Coronary artery (tissue), 2 donors: ENCODE data around the gene EFNB1.

Source experiments
- DNase-seq: peaks from one replicate; pipeline ENCODE4 v3.0.0-alpha.2; 2017; ENCODE audit warnings: low spot score
- H3K27ac ChIP-seq, 2 donors: fragments of 200-600 bp; sonication (generic); one replicate each; pipeline ENCODE4 v1.5.1; 2016 to 2019
- H3K4me3 ChIP-seq: fragments of 200-600 bp; sonication (generic); 2 replicates; pipeline ENCODE4 v1.5.1; 2016; ENCODE audit warnings: mild to moderate bottlenecking, moderate library complexity
- TF ChIP-seq, protein P1 (sequence below): fragments of 200-600 bp; sonication (generic); IDR thresholded peaks from one replicate; pipeline ENCODE4 v1.5.1; 2019; ENCODE audit warnings: antibody characterized with exemption

The EFNB1 gene

DNA sequence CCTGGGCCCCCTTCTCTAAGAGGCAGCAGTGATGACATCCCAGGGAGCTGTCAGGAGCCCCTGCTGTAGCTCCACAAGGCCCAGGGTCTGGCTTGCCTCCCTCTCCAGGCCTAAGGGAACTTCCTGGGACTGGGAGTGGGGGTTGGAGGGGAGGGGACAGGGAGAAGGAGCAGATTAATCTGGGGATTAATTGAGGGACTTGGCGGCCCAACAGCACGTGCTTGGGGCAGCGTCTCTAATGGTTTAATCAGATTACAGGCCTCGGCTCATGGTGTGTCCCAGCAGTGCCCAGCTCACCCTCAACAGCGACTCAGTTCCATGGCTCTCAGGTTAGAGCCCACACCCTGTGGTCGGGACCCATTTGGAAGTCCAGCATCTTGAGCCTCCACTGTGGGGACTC, 47.9 kb downstream of the EFNB1 start:
- DNase-seq = no peak
- H3K27ac ChIP-seq = no peak overlapping the region
- H3K4me3 ChIP-seq = no peak overlapping the region
- TF ChIP-seq, protein P1, sequence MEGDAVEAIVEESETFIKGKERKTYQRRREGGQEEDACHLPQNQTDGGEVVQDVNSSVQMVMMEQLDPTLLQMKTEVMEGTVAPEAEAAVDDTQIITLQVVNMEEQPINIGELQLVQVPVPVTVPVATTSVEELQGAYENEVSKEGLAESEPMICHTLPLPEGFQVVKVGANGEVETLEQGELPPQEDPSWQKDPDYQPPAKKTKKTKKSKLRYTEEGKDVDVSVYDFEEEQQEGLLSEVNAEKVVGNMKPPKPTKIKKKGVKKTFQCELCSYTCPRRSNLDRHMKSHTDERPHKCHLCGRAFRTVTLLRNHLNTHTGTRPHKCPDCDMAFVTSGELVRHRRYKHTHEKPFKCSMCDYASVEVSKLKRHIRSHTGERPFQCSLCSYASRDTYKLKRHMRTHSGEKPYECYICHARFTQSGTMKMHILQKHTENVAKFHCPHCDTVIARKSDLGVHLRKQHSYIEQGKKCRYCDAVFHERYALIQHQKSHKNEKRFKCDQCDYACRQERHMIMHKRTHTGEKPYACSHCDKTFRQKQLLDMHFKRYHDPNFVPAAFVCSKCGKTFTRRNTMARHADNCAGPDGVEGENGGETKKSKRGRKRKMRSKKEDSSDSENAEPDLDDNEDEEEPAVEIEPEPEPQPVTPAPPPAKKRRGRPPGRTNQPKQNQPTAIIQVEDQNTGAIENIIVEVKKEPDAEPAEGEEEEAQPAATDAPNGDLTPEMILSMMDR = no peak

DNA sequence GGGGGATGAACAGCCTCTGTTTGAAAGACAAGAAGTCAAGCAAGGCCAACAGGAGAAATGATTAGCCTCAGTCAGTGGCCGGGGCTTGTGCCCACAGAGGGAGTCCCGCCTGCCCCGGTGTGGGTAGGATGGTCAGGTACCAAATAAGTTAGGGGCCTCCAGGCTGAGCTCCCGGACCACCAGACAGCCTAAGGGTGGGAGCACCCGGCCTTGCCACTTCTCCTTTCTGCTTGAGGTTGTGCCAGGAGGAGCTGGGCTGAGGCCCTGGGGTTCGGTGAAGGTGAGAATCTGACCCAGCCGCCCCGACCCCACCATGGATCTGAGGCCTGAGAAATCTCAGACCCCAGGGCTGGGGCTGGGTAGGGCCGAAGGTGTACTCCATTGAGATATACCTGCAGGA, 48.8 kb downstream of the EFNB1 start:
- Histone ChIP-seq H3K4me3 (no peak overlapping the region), H3K27ac (no peak overlapping the region)
- TF ChIP-seq, protein P1 = no peak
- no peak for DNase-seq

DNA sequence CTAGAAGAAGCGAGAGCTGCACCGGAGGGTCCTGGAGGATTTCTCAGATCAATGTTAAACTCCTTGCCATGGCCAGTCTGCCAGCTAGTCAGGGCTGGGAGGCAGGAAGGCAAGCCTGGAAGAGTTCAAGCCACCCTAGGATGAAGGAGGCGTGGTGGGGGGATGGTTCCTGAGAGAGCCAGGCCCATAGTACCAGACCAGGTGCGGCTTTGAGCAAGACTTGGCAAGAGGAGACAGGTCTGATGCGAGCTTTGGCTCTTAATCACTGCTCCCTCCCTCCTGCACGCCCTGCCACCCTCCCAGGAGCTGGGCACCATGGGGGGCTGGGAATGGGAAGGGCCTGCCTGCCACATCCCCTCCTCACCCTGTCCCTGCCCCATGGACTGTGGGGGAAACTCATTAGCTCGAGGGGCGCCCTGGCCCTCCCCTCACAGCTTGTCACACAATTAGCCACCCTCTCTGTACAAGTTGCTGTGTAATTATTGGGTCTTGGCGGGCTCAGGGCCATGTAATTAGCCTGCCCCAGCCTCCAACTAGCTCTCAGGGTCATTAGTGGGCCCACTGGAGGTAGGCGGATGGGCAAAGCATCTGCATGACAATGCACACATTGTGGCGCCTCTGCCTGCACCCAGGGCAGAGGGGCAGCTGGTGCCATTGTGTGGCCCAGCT, 50.3 kb downstream of the EFNB1 start:
- Histone ChIP-seq H3K4me3 (no peak overlapping the region), H3K27ac (no peak overlapping the region)
- TF ChIP-seq, protein P1 = no peak
- no peak for DNase-seq

- no peak overlapping the region for H3K27ac ChIP-seq
- DNase-seq = no peak
- TF ChIP-seq, protein P1 = no peak
- no peak overlapping the region for H3K4me3 ChIP-seq
These were observed 52.2 kb downstream of the EFNB1 start for GRCh38 chrX:68880846-68881552.

- no peak for DNase-seq
- H3K4me3 ChIP-seq = no peak overlapping the region
- no peak overlapping the region for H3K27ac ChIP-seq
- TF ChIP-seq, protein P1 = no peak
These were observed 53.1 kb downstream of the EFNB1 start for GRCh38 chrX:68881911-68882310.

GRCh38 chrX:68883800-68884199, 55.0 kb downstream of the EFNB1 start:
- no peak for DNase-seq
- H3K4me3 ChIP-seq = no peak overlapping the region
- no peak overlapping the region for H3K27ac ChIP-seq
- TF ChIP-seq, protein P1 = no peak

- no peak overlapping the region for H3K4me3 ChIP-seq
- DNase-seq = no peak
- H3K27ac ChIP-seq = no peak overlapping the region
- TF ChIP-seq, protein P1 = no peak
These were observed 60.4 kb downstream of the EFNB1 start for GRCh38 chrX:68889249-68889648.
